H1 (cell line): ENCODE measurements around the gene HACD4. TPM values are rescaled to one million over a fixed set of nuclear protein-coding genes. Genes with fewer than 3 reads are reported as not detected.

ENCODE experiments used
- CTCF ChIA-PET: fragments of 300-600 bp; sonication (Branson Sonifier 250); formaldehyde crosslinking; loops from one replicate; lab custom pipeline; 2021; ENCODE audit not compliant: partially characterized antibody; lab: Charles Lee
- POLR2A ChIA-PET: fragments of 300-600 bp; sonication (Branson Sonifier 250); formaldehyde crosslinking; loops from one replicate; lab custom pipeline; 2021; ENCODE audit warnings: inconsistent platforms; ENCODE audit not compliant: partially characterized antibody; lab: Charles Lee
- DNase-seq, 2 experiments: peaks; one replicate each; pipeline versions ENCODE4 v3.0.0 to v3.0.0-alpha.2; 2010 to 2022; ENCODE audit warnings: low spot score in 2 of 2, low read depth in 1 of 2, mixed read lengths in 1 of 2
- FAIRE-seq: peaks from 2 replicates; lab custom pipeline; 2011; peaks lifted over from hg19 to GRCh38; lab: Jason Lieb, UNC
- H2AFZ ChIP-seq: 2 replicates; pipeline ENCODE4 v1.8.1; 2012; ENCODE audit warnings: low read length, inconsistent platforms
- H2AK5ac ChIP-seq: 2 replicates; pipeline ENCODE4 v1.6.1; 2013; ENCODE audit warnings: low read depth, low read length
- H2BK120ac ChIP-seq: replicated peaks from 2 replicates; pipeline ENCODE3; 2013; ENCODE audit warnings: low read depth, low read length, inconsistent platforms
- H2BK12ac ChIP-seq: 2 replicates; pipeline ENCODE4 v1.6.1; 2013; ENCODE audit warnings: low read depth, low read length
- H2BK15ac ChIP-seq: 2 replicates; pipeline ENCODE4 v1.6.1; 2013; ENCODE audit warnings: low read length
- H2BK20ac ChIP-seq: 2 replicates; pipeline ENCODE4 v1.6.1; 2013; ENCODE audit warnings: low read length
- H2BK5ac ChIP-seq: 2 replicates; pipeline ENCODE4 v1.6.1; 2013; ENCODE audit warnings: low read depth, low read length
- H3K14ac ChIP-seq: 2 replicates; pipeline ENCODE4 v1.6.1; 2013; ENCODE audit warnings: inconsistent platforms; ENCODE audit not compliant: insufficient read length
- H3K18ac ChIP-seq: 2 replicates; pipeline ENCODE4 v1.6.1; 2013; ENCODE audit warnings: low read length; ENCODE audit errors: extremely low read depth
- H3K23ac ChIP-seq: 2 replicates; pipeline ENCODE4 v1.6.1; 2013; ENCODE audit warnings: inconsistent platforms; ENCODE audit not compliant: insufficient read length
- H3K23me2 ChIP-seq: 2 replicates; pipeline ENCODE4 v1.6.1; 2013; ENCODE audit warnings: low read depth, low read length
- H3K27ac ChIP-seq: 2 replicates; pipeline ENCODE4 v1.6.1; 2011; ENCODE audit warnings: low read depth, low read length, inconsistent platforms
- H3K27me3 ChIP-seq, 4 experiments: replicated peaks in 1 of 4; 1 replicate in 1 of 4; 2 replicates in 3 of 4; pipeline versions ENCODE4 v1.6.1 to v1.8.1; 2011 to 2013; ENCODE audit warnings: low read length in 3 of 4, mild to moderate bottlenecking in 3 of 4, inconsistent platforms in 2 of 4, mixed read lengths in 2 of 4, moderate library complexity in 1 of 4; ENCODE audit not compliant: control insufficient read depth in 3 of 4, insufficient read depth in 3 of 4; ENCODE audit errors: extremely low read depth in 1 of 4
- H3K36me3 ChIP-seq, 4 experiments: 2 replicates each; pipeline versions ENCODE4 v1.6.1 to v1.8.1; 2011 to 2013; ENCODE audit warnings: mild to moderate bottlenecking in 4 of 4, low read length in 3 of 4, moderate library complexity in 2 of 4, control low read depth in 1 of 4, inconsistent platforms in 1 of 4; ENCODE audit not compliant: insufficient read depth in 4 of 4, control insufficient read depth in 2 of 4
- H3K4ac ChIP-seq: replicated peaks from 2 replicates; pipeline ENCODE3; 2013; ENCODE audit warnings: low read length, low read depth, mixed read lengths, inconsistent platforms; ENCODE audit not compliant: insufficient read length
- H3K4me1 ChIP-seq, 4 experiments: replicated peaks in 1 of 4; 1 replicate in 1 of 4; 2 replicates in 3 of 4; pipeline versions ENCODE4 v1.6.1 to v1.8.1; 2011 to 2013; ENCODE audit warnings: low read length in 3 of 4, inconsistent platforms in 2 of 4, mixed read lengths in 1 of 4; ENCODE audit not compliant: insufficient read depth in 4 of 4, control insufficient read depth in 3 of 4
- H3K4me2 ChIP-seq, 2 experiments: 2 replicates each; pipeline versions ENCODE4 v1.6.1 to v1.8.1; 2011 to 2013; ENCODE audit warnings: low read depth in 2 of 2, low read length in 2 of 2, control low read depth in 1 of 2, inconsistent platforms in 1 of 2, mild to moderate bottlenecking in 1 of 2; ENCODE audit not compliant: insufficient read depth in 1 of 2
- H3K4me3 ChIP-seq, 4 experiments: fragments of 200-600, 300-600 bp in 1 of 4; sonication (generic), shearing (Covaris generic), sonication (Bioruptor Twin) in 1 of 4; 2 replicates each; pipeline versions ENCODE4 v1.5.1 to v1.8.1; 2011 to 2016; ENCODE audit warnings: low read length in 4 of 4, low read depth in 3 of 4, control low read depth in 2 of 4, inconsistent platforms in 2 of 4, mild to moderate bottlenecking in 2 of 4, mixed read lengths in 1 of 4, moderate library complexity in 1 of 4; ENCODE audit not compliant: insufficient read depth in 2 of 4; ENCODE audit errors: extremely low read depth in 1 of 4
- H3K56ac ChIP-seq: replicated peaks from 2 replicates; pipeline ENCODE3; 2013; ENCODE audit warnings: low read depth, mild to moderate bottlenecking, mixed read lengths, low read length, inconsistent platforms; ENCODE audit not compliant: insufficient read length
- H3K79me1 ChIP-seq: 2 replicates; pipeline ENCODE4 v1.6.1; 2013; ENCODE audit warnings: low read depth, low read length, control low read depth
- H3K79me2 ChIP-seq, 2 experiments: 2 replicates each; pipeline versions ENCODE4 v1.6.1 to v1.8.1; 2012 to 2013; ENCODE audit warnings: low read length in 2 of 2, mild to moderate bottlenecking in 2 of 2, inconsistent platforms in 1 of 2; ENCODE audit not compliant: insufficient read depth in 2 of 2, control insufficient read depth in 1 of 2
- H3K9ac ChIP-seq, 4 experiments: replicated peaks in 1 of 4; 1 replicate in 1 of 4; 2 replicates in 3 of 4; pipeline versions ENCODE4 v1.6.1 to v1.8.1; 2011 to 2013; ENCODE audit warnings: low read depth in 3 of 4, low read length in 3 of 4, control low read depth in 2 of 4, mild to moderate bottlenecking in 2 of 4, moderate library complexity in 2 of 4, inconsistent platforms in 1 of 4; ENCODE audit errors: extremely low read depth in 1 of 4
- H3K9me3 ChIP-seq, 2 experiments: 2 replicates each; pipeline versions ENCODE4 v1.6.1 to v1.8.1; 2012 to 2013; ENCODE audit warnings: mild to moderate bottlenecking in 2 of 2, moderate library complexity in 2 of 2, control low read depth in 1 of 2, inconsistent platforms in 1 of 2, low read depth in 1 of 2, low read length in 1 of 2, mixed read lengths in 1 of 2; ENCODE audit not compliant: insufficient read depth in 2 of 2
- H4K20me1 ChIP-seq, 2 experiments: replicated peaks in 1 of 2; 2 replicates each; pipeline versions ENCODE3 to v1.8.1; 2011 to 2013; ENCODE audit warnings: inconsistent platforms in 2 of 2, low read length in 2 of 2, mild to moderate bottlenecking in 1 of 2; ENCODE audit not compliant: insufficient read depth in 2 of 2, control insufficient read depth in 1 of 2
- H4K5ac ChIP-seq: 2 replicates; pipeline ENCODE4 v1.6.1; 2013; ENCODE audit warnings: low read length, low read depth, mixed read lengths, inconsistent platforms; ENCODE audit not compliant: insufficient read length
- H4K8ac ChIP-seq: 2 replicates; pipeline ENCODE4 v1.8.0; 2013; ENCODE audit warnings: mild to moderate bottlenecking, moderate library complexity, low read length, inconsistent platforms; ENCODE audit not compliant: insufficient read depth; ENCODE audit errors: extremely low read depth
- H4K91ac ChIP-seq: replicated peaks from 2 replicates; pipeline ENCODE3; 2013; ENCODE audit warnings: low read length, mixed read lengths, inconsistent platforms; ENCODE audit not compliant: insufficient read length
- ATF2 ChIP-seq: IDR thresholded peaks from 2 replicates; pipeline ENCODE4 v1.6.1; 2012; ENCODE audit warnings: low read length, inconsistent platforms
- BACH1 ChIP-seq: IDR thresholded peaks from 2 replicates; pipeline ENCODE4 v1.6.1; 2012; ENCODE audit warnings: low read length, improper control_type of control experiment
- CBX5 ChIP-seq: fragments of 300-800, 300-1000 bp; sonication (generic); IDR thresholded peaks from 2 replicates; pipeline ENCODE4 v1.7.1; 2016; ENCODE audit warnings: antibody characterized with exemption, low read length, low read depth
- CBX8 ChIP-seq: fragments of 300-800, 300-1000 bp; sonication (generic); IDR thresholded peaks from 2 replicates; pipeline ENCODE4 v1.7.1; 2016; ENCODE audit warnings: low read depth, low read length, borderline replicate concordance
- E2F6 ChIP-seq: IDR thresholded peaks from 2 replicates; pipeline ENCODE4 v1.6.1; 2012; ENCODE audit warnings: inconsistent platforms
- HDAC6 ChIP-seq: IDR thresholded peaks from one replicate; pipeline ENCODE4 v1.7.1; 2012; ENCODE audit warnings: low read depth, mild to moderate bottlenecking, inconsistent platforms, low read length, moderate library complexity
- JUN ChIP-seq: IDR thresholded peaks from 2 replicates; pipeline ENCODE4 v1.6.1; 2011; ENCODE audit warnings: low read depth, mild to moderate bottlenecking, improper control_type of control experiment, low read length
- MAFK ChIP-seq: IDR thresholded peaks from 2 replicates; pipeline ENCODE4 v1.6.1; 2012; ENCODE audit warnings: low read depth, mild to moderate bottlenecking, improper control_type of control experiment, low read length
- POLR2A ChIP-seq, 2 experiments: IDR thresholded peaks; 1 replicate in 1 of 2; 2 replicates in 1 of 2; pipeline ENCODE4 v1.6.1; 2011; ENCODE audit warnings: low read depth in 2 of 2, low read length in 2 of 2, mild to moderate bottlenecking in 2 of 2; ENCODE audit errors: control extremely low read depth in 1 of 2
- RFX5 ChIP-seq: IDR thresholded peaks from 2 replicates; pipeline ENCODE4 v1.6.1; 2011; ENCODE audit warnings: low read depth, low read length, improper control_type of control experiment, borderline replicate concordance
- SIX5 ChIP-seq: IDR thresholded peaks from 2 replicates; pipeline ENCODE4 v1.6.1; 2011; ENCODE audit warnings: mild to moderate bottlenecking, low read depth, low read length
- SP2 ChIP-seq: IDR thresholded peaks from 2 replicates; pipeline ENCODE4 v1.6.1; 2012; ENCODE audit warnings: mild to moderate bottlenecking, low read length, inconsistent platforms
- SRF ChIP-seq: IDR thresholded peaks from 2 replicates; pipeline ENCODE4 v1.6.1; 2011; ENCODE audit warnings: mild to moderate bottlenecking, low read depth, low read length, moderate library complexity
- TEAD4 ChIP-seq: IDR thresholded peaks from 2 replicates; pipeline ENCODE4 v1.6.1; 2012; ENCODE audit warnings: low read depth, low read length, inconsistent platforms, mixed read lengths
- WGBS, 2 experiments: shearing (Covaris generic) in 1 of 2; methylation state at CpG; one replicate each; pipeline versions ENCODE4 v1.1.6 to v1.1.7; 2013 to 2015; ENCODE audit warnings: low lambda C conversion rate in 2 of 2, mixed read lengths in 2 of 2, inconsistent platforms in 1 of 2, low coverage in 1 of 2, missing lambda C conversion rate in 1 of 2; ENCODE audit not compliant: insufficient replicate concordance in 2 of 2, insufficient coverage in 1 of 2, insufficient read length in 1 of 2; ENCODE audit errors: extremely low coverage in 1 of 2, missing lambda C conversion rate in 1 of 2; 5-methylcytosine and 5-hydroxymethylcytosine counted together
- polyA plus RNA-seq, 7 experiments: library from polyadenylated mRNA; depleted of rRNA in 3 of 7; stranded (reverse) in 5 of 7; unstranded in 2 of 7; fragments of >200 nt in 5 of 7; fragments of 200-250 nt in 2 of 7; gene quantifications; 1 replicate in 5 of 7; 2 replicates in 1 of 7; 4 replicates in 1 of 7; pipeline versions ENCODE4 v1.2.1 to v1.2.3, GENCODE V29; 2011 to 2013; ENCODE audit warnings: missing spikeins in 2 of 7, mixed read lengths in 2 of 7
- total RNA-seq: library from RNA; stranded (reverse); fragmentation: NEBNext Ultra II Directional; extraction: Animal tissue kit (Norgen Biotek cat#: 25700); gene quantifications from 2 replicates; pipeline ENCODE4 v1.2.1, GENCODE V29; 2021

HACD4 gene
- total and polyA plus RNA-seq, 2 of the 8 experiments (the other 6 are each of a cell fraction or from before 2014, with no cell fraction given): 0.65 to 0.86 TPM

- no peak overlapping the region for H3K4me2 ChIP-seq
- H2BK12ac ChIP-seq: no peak overlapping the region
- ChIA-PET CTCF (no interaction called here), POLR2A (no interaction called here)
- peaks cover 0 to 2% (median 0%) of the 10 kb centered on the region in 4 experiments; a peak in 1 of 7 replicates for H3K4me1 ChIP-seq
- H3K9ac ChIP-seq: no peak overlapping the region
- H3K18ac ChIP-seq: no peak overlapping the region
- WGBS, 2 experiments: 96% methylated on average over 2 of the region's 2 CpGs; no CpG with 5 or more reads in 1 of the 2 experiments
- H3K79me1 ChIP-seq: no peaks in the 10 kb centered on the region
- DNase-seq (no peak), FAIRE-seq (no peak)
- no peak overlapping the region for H2BK20ac ChIP-seq
- no peak overlapping the region for H2AFZ ChIP-seq
- H2BK120ac ChIP-seq: no peak overlapping the region
- H3K4me3 ChIP-seq: no peak overlapping the region
- no peak overlapping the region for H2BK15ac ChIP-seq
- no peak overlapping the region for H4K8ac ChIP-seq
- no peak overlapping the region for H3K23ac ChIP-seq
- H3K79me2 ChIP-seq: no peaks in the 10 kb centered on the region
- H3K23me2 ChIP-seq: no peaks in the 10 kb centered on the region
- peaks cover 2 to 20% (median 8%) of the 10 kb centered on the region in 4 experiments; a peak in 6 of 8 replicates for H3K36me3 ChIP-seq
- no peak overlapping the region for H2AK5ac ChIP-seq
- H4K20me1 ChIP-seq: no peaks in the 10 kb centered on the region
- H3K9me3 ChIP-seq: no peaks in the 10 kb centered on the region
- H2BK5ac ChIP-seq: no peak overlapping the region
- no peak overlapping the region for H3K14ac ChIP-seq
- TF ChIP-seq SRF (no peak), JUN (no peak), POLR2A (IDR thresholded peaks at IDR 0.05; ENCODE audit: control extremely low read depth in 1 of 2, low read depth in 2 of 2, low read length in 2 of 2) (no peak), HDAC6 (no peak), SIX5 (no peak), ATF2 (no peak), E2F6 (no peak), TEAD4 (no peak), CBX8 (no peak), RFX5 (no peak), MAFK (no peak), SP2 (no peak), BACH1 (no peak), CBX5 (no peak)
- TF ChIP-seq, all 59 proteins: peak for 0
- H3K56ac ChIP-seq: no peak overlapping the region
- H4K5ac ChIP-seq: no peak overlapping the region
- no peaks in the 10 kb centered on the region for H3K27me3 ChIP-seq
- no peak overlapping the region for H3K27ac ChIP-seq
- no peak overlapping the region for H4K91ac ChIP-seq
- no peak overlapping the region for H3K4ac ChIP-seq
Observed at GRCh38 chr9:20995616-20996015, 35.8 kb downstream of the HACD4 start.
